ENCODE data around the gene SMURF2. TPM values are rescaled to one million over a fixed set of nuclear protein-coding genes. Genes with fewer than 3 reads are reported as not detected.

SMURF2 gene
- 10 to 100 TPM; 13.5 to 14.1 TPM for total RNA-seq

GRCh38 chr17:64661976-64662773 lies at the start of gene SMURF2:
Gene SMURF2, minus strand, starts transcription at chr17:64662307. Its CDS starts 427 bp downstream, at chr17:64661880.
- Mint-ChIP-seq H3K27ac (peak within 1 kb of the TSS; percentile 96), H3K36me3 (no peaks in the 10 kb centered on the region), H3K27me3 (no peaks in the 10 kb centered on the region), H3K9me3 (no peaks in the 10 kb centered on the region), H3K4me1 (peaks cover 30% of the 10 kb centered on the region), H3K4me3 (peak within 1 kb of the TSS; percentile 97)
- DNase-seq: peak; percentile 82

GRCh38 chr17:64709481-64709880 lies 47.4 kb upstream of the SMURF2 start:
- no peak for DNase-seq
- peaks cover 5% of the 10 kb centered on the region for H3K36me3 Mint-ChIP-seq
- H3K4me1 Mint-ChIP-seq: peaks cover 51% of the 10 kb centered on the region
- H3K27me3 Mint-ChIP-seq: no peaks in the 10 kb centered on the region
- H3K27ac Mint-ChIP-seq: peak overlapping the region; percentile 9
- peak overlapping the region; percentile 1 for H3K4me3 Mint-ChIP-seq
- H3K9me3 Mint-ChIP-seq: no peaks in the 10 kb centered on the region

- Mint-ChIP-seq H3K27me3 (no peaks in the 10 kb centered on the region), H3K27ac (no peak overlapping the region), H3K9me3 (no peaks in the 10 kb centered on the region), H3K4me3 (no peak overlapping the region), H3K36me3 (no peaks in the 10 kb centered on the region), H3K4me1 (peaks cover 33% of the 10 kb centered on the region)
- no peak for DNase-seq
Measured at GRCh38 chr17:64707050-64707591, 45.0 kb upstream of the SMURF2 start.

- no peak for DNase-seq
- Mint-ChIP-seq H3K27ac (no peak overlapping the region), H3K4me3 (no peak overlapping the region), H3K4me1 (peaks cover 32% of the 10 kb centered on the region), H3K27me3 (no peaks in the 10 kb centered on the region), H3K9me3 (no peaks in the 10 kb centered on the region), H3K36me3 (no peaks in the 10 kb centered on the region)
Measured at GRCh38 chr17:64706224-64707049, 44.3 kb upstream of the SMURF2 start.

- peaks cover 9% of the 10 kb centered on the region for H3K4me1 Mint-ChIP-seq
- H3K27me3 Mint-ChIP-seq: no peaks in the 10 kb centered on the region
- no peaks in the 10 kb centered on the region for H3K36me3 Mint-ChIP-seq
- no peaks in the 10 kb centered on the region for H3K9me3 Mint-ChIP-seq
- DNase-seq: no peak
- H3K4me3 Mint-ChIP-seq: no peak overlapping the region
- no peak overlapping the region for H3K27ac Mint-ChIP-seq
Measured at GRCh38 chr17:64702815-64703214, 40.7 kb upstream of the SMURF2 start.

GRCh38 chr17:64698725-64699124 lies 36.6 kb upstream of the SMURF2 start:
- no peak overlapping the region for H3K4me3 Mint-ChIP-seq
- no peaks in the 10 kb centered on the region for H3K9me3 Mint-ChIP-seq
- no peaks in the 10 kb centered on the region for H3K27me3 Mint-ChIP-seq
- no peak for DNase-seq
- no peaks in the 10 kb centered on the region for H3K4me1 Mint-ChIP-seq
- no peaks in the 10 kb centered on the region for H3K36me3 Mint-ChIP-seq
- H3K27ac Mint-ChIP-seq: no peak overlapping the region

- DNase-seq: no peak
- Mint-ChIP-seq H3K9me3 (no peaks in the 10 kb centered on the region), H3K4me3 (no peak overlapping the region), H3K27me3 (no peaks in the 10 kb centered on the region), H3K36me3 (no peaks in the 10 kb centered on the region), H3K4me1 (no peaks in the 10 kb centered on the region), H3K27ac (no peak overlapping the region)
Measured at GRCh38 chr17:64694207-64694606, 32.1 kb upstream of the SMURF2 start.

GRCh38 chr17:64692187-64692586 lies 30.1 kb upstream of the SMURF2 start:
- Mint-ChIP-seq H3K4me1 (no peaks in the 10 kb centered on the region), H3K9me3 (no peaks in the 10 kb centered on the region), H3K36me3 (no peaks in the 10 kb centered on the region), H3K27ac (no peak overlapping the region), H3K27me3 (no peaks in the 10 kb centered on the region), H3K4me3 (no peak overlapping the region)
- no peak for DNase-seq

GRCh38 chr17:64689106-64689505 lies 27.0 kb upstream of the SMURF2 start:
- Mint-ChIP-seq H3K4me1 (no peaks in the 10 kb centered on the region), H3K4me3 (no peak overlapping the region), H3K27ac (no peak overlapping the region), H3K36me3 (no peaks in the 10 kb centered on the region), H3K9me3 (no peaks in the 10 kb centered on the region), H3K27me3 (no peaks in the 10 kb centered on the region)
- no peak for DNase-seq

- no peak overlapping the region for H3K4me3 Mint-ChIP-seq
Measured at GRCh38 chr17:64688481-64688880, 26.4 kb upstream of the SMURF2 start.

GRCh38 chr17:64687961-64688360 lies 25.9 kb upstream of the SMURF2 start:
- Mint-ChIP-seq H3K27me3 (no peaks in the 10 kb centered on the region), H3K4me1 (no peaks in the 10 kb centered on the region), H3K27ac (no peak overlapping the region), H3K4me3 (no peak overlapping the region), H3K36me3 (no peaks in the 10 kb centered on the region), H3K9me3 (no peaks in the 10 kb centered on the region)
- DNase-seq: no peak

More at GRCh38 chr17:64688481-64688880, 26.4 kb upstream of the SMURF2 start:
- H3K36me3 Mint-ChIP-seq: no peaks in the 10 kb centered on the region
- no peaks in the 10 kb centered on the region for H3K27me3 Mint-ChIP-seq
- H3K9me3 Mint-ChIP-seq: no peaks in the 10 kb centered on the region
- H3K4me1 Mint-ChIP-seq: no peaks in the 10 kb centered on the region
- no peak for DNase-seq
- H3K27ac Mint-ChIP-seq: no peak overlapping the region

GRCh38 chr17:64687376-64687775 lies 25.3 kb upstream of the SMURF2 start:
- Mint-ChIP-seq H3K4me1 (no peaks in the 10 kb centered on the region), H3K9me3 (no peaks in the 10 kb centered on the region)

GRCh38 chr17:64686705-64687104 lies 24.6 kb upstream of the SMURF2 start:
- H3K4me3 Mint-ChIP-seq: no peak overlapping the region
- no peaks in the 10 kb centered on the region for H3K36me3 Mint-ChIP-seq
- H3K27me3 Mint-ChIP-seq: no peaks in the 10 kb centered on the region
- no peaks in the 10 kb centered on the region for H3K4me1 Mint-ChIP-seq
- no peak overlapping the region for H3K27ac Mint-ChIP-seq
- DNase-seq: no peak
- H3K9me3 Mint-ChIP-seq: no peaks in the 10 kb centered on the region

More at GRCh38 chr17:64687376-64687775, 25.3 kb upstream of the SMURF2 start:
- no peak overlapping the region for H3K4me3 Mint-ChIP-seq
- DNase-seq: no peak
- no peak overlapping the region for H3K27ac Mint-ChIP-seq
- H3K27me3 Mint-ChIP-seq: no peaks in the 10 kb centered on the region
- H3K36me3 Mint-ChIP-seq: no peaks in the 10 kb centered on the region

GRCh38 chr17:64685705-64686104 lies 23.6 kb upstream of the SMURF2 start:
- Mint-ChIP-seq H3K4me1 (no peaks in the 10 kb centered on the region), H3K27me3 (no peaks in the 10 kb centered on the region), H3K27ac (no peak overlapping the region), H3K9me3 (no peaks in the 10 kb centered on the region), H3K36me3 (no peaks in the 10 kb centered on the region), H3K4me3 (no peak overlapping the region)
- DNase-seq: no peak

GRCh38 chr17:64683796-64684195 lies 21.7 kb upstream of the SMURF2 start:
- H3K27me3 Mint-ChIP-seq: no peaks in the 10 kb centered on the region
- H3K9me3 Mint-ChIP-seq: no peaks in the 10 kb centered on the region
- H3K4me3 Mint-ChIP-seq: no peak overlapping the region
- no peaks in the 10 kb centered on the region for H3K4me1 Mint-ChIP-seq
- H3K36me3 Mint-ChIP-seq: no peaks in the 10 kb centered on the region
- H3K27ac Mint-ChIP-seq: no peak overlapping the region
- DNase-seq: no peak
